Measurements from ENCODE around the gene MELK. TPM values are rescaled to one million over a fixed set of nuclear protein-coding genes. Genes with fewer than 3 reads are reported as not detected.
"Not testable (repeated sequence)": the region's sequence is repeated elsewhere in the genome, so short reads cannot be mapped to it uniquely, and the experiment has no call there.

The MELK gene
- total and polyA plus RNA-seq, 10 donors: 0.64 to 9.3 (median 2.9) TPM

DNA sequence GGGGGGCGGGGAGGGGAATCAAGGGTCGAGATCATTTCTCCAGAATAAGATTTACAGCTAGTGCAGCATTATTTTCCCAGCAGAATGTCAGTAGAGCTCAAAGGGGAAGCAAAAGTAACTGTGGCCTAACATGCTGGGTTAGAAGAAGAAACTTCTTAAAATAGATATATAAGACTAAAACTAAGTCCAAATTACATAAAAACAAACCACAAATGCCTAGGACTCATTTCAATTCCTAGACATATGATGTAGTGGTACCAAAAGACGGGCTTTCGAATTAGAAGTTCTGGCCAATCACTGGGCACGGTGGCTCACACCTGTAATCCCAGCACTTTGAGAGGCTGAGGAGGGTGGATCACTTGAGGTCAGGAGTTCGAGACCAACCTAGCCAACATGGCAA lies 20.8 kb upstream of the MELK start:
- H3K27me3 ChIP-seq (replicated peaks in 1 of 7): peaks cover 0 to 3% (median 0%) of the 10 kb centered on the region in 7 donors
- 71 to 81% (median 75%) methylated on average over 6 of the region's 6 CpGs for WGBS, 5 donors
- peaks cover 0 to 6% (median 0%) of the 10 kb centered on the region in 6 donors for H3K4me1 ChIP-seq
- H3K9me3 ChIP-seq: no peaks in the 10 kb centered on the region
- H3K4me3 ChIP-seq: no peak overlapping the region
- no peaks in the 10 kb centered on the region for H3K36me3 ChIP-seq
- intact Hi-C loops (cut with DNase I; ENCODE audit: low total_unique reads): no loop called here
- no peak for DNase-seq
- TF ChIP-seq, protein P1, sequence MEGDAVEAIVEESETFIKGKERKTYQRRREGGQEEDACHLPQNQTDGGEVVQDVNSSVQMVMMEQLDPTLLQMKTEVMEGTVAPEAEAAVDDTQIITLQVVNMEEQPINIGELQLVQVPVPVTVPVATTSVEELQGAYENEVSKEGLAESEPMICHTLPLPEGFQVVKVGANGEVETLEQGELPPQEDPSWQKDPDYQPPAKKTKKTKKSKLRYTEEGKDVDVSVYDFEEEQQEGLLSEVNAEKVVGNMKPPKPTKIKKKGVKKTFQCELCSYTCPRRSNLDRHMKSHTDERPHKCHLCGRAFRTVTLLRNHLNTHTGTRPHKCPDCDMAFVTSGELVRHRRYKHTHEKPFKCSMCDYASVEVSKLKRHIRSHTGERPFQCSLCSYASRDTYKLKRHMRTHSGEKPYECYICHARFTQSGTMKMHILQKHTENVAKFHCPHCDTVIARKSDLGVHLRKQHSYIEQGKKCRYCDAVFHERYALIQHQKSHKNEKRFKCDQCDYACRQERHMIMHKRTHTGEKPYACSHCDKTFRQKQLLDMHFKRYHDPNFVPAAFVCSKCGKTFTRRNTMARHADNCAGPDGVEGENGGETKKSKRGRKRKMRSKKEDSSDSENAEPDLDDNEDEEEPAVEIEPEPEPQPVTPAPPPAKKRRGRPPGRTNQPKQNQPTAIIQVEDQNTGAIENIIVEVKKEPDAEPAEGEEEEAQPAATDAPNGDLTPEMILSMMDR (IDR thresholded peaks at IDR 0.05 in 8 of 11, conservative IDR thresholded peaks at IDR 0.05 in 3 of 11): no peak
- TF ChIP-seq POLR2A (IDR thresholded peaks at IDR 0.05) (no peak), POLR2AphosphoS5 (IDR thresholded peaks at IDR 0.05) (no peak)
- no peak overlapping the region for H3K27ac ChIP-seq

DNA sequence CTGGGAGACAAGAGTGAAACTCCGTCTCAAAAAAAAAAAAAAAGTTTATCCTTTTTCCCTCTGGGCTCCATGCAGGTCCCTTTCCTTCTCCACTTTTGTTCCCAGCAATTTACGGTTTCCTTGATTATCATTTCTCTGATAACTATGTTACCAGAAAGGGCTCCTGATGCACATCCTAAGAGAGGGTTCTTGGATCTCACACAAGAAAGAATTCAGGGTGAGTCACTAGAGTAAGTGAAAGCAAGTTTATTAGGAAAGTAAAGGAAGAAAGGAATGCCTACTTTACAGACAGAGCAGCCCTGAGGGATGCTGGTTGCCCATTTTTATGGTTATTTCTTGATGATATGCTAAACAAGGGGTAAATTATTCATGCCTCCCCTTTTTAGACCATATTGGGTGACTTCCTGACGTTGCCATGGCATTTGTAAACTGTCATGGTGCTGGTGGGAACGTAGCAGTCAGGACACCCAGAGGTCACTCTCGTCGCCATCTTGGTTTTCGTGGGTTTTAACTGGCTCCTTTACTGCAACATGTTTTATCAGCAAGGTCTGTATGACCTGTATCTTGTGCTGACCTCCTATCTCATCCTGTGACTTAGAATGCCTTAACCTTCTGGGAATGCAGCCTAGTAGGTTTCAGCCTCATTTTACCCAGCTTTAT lies 13.5 kb upstream of the MELK start:
- Histone ChIP-seq H3K9me3 (no peaks in the 10 kb centered on the region), H3K27ac (no peak overlapping the region), H3K4me1 (peaks cover 0 to 6% (median 0%) of the 10 kb centered on the region in 6 donors), H3K4me3 (no peak overlapping the region), H3K36me3 (no peaks in the 10 kb centered on the region), H3K27me3 (replicated peaks in 1 of 7) (peaks cover 0 to 4% (median 0%) of the 10 kb centered on the region in 7 donors)
- WGBS, 5 donors: 76 to 86% (median 79%) methylated on average over 7 of the region's 7 CpGs
- DNase-seq: no peak
- no peak for TF ChIP-seq POLR2A (IDR thresholded peaks at IDR 0.05)
- TF ChIP-seq, protein P1 (IDR thresholded peaks at IDR 0.05 in 8 of 11, conservative IDR thresholded peaks at IDR 0.05 in 3 of 11): no peak
- TF ChIP-seq POLR2AphosphoS5 (IDR thresholded peaks at IDR 0.05): no peak
- intact Hi-C loops (cut with DNase I; ENCODE audit: low total_unique reads): no loop called here

DNA sequence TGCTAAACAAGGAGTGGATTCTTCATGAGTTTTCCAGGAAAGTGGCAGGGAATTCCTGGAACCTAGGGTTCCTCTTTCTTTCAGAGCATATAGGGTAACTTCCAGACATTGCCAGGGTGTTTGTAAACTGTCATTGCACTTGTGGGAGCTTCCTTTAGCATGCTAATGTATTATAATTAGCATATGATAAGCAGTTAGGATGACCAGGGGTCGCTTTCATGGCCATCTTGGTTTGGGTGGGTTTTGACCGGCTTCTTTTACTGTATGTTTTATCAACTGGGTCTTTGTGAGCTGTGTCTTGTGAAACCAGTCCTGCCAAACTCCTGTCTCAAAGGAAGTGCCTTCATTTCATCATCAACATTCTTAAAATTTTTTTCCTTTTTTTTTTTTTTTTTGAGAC lies 11.9 kb upstream of the MELK start:
- Histone ChIP-seq H3K4me3 (no peak overlapping the region), H3K27me3 (replicated peaks in 1 of 7) (peaks cover 0 to 4% (median 0%) of the 10 kb centered on the region in 7 donors), H3K4me1 (peaks cover 0 to 4% (median 0%) of the 10 kb centered on the region in 6 donors), H3K27ac (no peak overlapping the region), H3K36me3 (no peaks in the 10 kb centered on the region), H3K9me3 (no peaks in the 10 kb centered on the region)
- no peak for DNase-seq
- no peak for TF ChIP-seq POLR2AphosphoS5 (IDR thresholded peaks at IDR 0.05)
- TF ChIP-seq POLR2A (IDR thresholded peaks at IDR 0.05): no peak
- TF ChIP-seq, protein P1 (IDR thresholded peaks at IDR 0.05 in 8 of 11, conservative IDR thresholded peaks at IDR 0.05 in 3 of 11): no peak
- WGBS, 5 donors: 44 to 72% (median 64%) methylated on average over 2 of the region's 2 CpGs
- intact Hi-C loops (cut with DNase I; ENCODE audit: low total_unique reads): no loop called here

DNA sequence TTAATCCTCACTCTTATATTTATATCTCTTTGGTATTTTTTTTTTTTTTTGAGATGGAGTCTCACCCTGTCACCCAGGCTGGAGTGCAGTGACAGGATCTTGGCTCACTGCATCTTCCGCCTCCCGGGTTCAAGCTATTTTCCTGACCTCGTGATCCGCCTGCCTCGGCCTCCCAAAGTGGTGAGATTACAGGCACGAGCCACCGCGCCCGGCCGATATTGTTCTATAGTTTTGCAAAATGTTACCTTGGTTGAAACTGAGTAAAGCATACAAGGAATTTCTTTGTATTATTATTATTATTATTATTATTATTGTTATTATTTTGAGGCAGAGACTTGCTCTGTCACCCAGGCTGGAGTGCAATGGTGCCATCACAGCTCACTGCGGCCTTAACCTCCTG lies 9.9 kb upstream of the MELK start:
- WGBS, 5 donors: 90 to 94% (median 93%) methylated on average over 11 of the region's 11 CpGs
- H3K9me3 ChIP-seq; H3K27me3 ChIP-seq (replicated peaks in 1 of 7); intact Hi-C loops (cut with DNase I; ENCODE audit: low total_unique reads); H3K36me3 ChIP-seq; H3K27ac ChIP-seq; H3K4me1 ChIP-seq; H3K4me3 ChIP-seq: not testable (repeated sequence)
- DNase-seq: peak; percentile 31
